ENCODE results near the gene COMMD10.

Gene COMMD10

DNA sequence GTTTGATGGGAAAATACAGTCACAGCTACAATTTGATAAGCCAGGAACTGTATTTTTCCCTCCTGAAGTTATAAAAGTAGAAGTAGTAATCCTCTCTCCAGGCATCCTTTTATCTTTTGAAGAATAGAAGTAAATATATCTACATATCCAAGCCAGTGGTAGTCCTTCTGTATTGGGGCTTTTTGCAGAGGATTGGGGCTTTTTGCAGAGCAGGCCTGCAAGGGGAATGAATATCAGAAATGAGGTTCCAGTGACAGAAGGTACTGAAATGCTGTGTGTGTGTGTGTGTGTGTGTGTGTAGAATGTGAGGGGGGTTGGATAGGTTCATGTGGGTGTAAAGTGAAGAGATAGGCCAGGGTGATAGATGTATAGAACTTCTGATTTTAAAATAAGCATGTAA lies 127.4 kb downstream of the COMMD10 start:
- no peak for DNase-seq

DNA sequence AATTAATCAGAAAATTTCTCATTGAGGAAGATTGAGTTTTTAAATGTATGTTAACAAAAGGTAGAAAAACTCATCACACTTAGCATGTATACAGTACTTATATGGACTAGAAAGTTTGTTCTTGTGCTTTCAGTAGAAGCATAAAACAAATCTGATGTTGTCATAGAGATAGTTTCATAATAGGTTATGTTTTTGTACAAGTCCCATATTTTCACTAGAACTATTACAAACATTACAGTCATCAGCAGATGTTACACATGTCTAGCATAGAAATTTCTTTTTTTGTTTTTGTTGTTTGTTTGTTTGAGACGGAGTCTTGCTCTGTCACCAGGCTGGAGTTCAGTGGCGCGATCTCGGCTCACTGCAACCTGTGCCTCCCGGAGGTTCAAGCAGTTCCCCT lies 131.4 kb downstream of the COMMD10 start:
- DNase-seq: no peak

DNA sequence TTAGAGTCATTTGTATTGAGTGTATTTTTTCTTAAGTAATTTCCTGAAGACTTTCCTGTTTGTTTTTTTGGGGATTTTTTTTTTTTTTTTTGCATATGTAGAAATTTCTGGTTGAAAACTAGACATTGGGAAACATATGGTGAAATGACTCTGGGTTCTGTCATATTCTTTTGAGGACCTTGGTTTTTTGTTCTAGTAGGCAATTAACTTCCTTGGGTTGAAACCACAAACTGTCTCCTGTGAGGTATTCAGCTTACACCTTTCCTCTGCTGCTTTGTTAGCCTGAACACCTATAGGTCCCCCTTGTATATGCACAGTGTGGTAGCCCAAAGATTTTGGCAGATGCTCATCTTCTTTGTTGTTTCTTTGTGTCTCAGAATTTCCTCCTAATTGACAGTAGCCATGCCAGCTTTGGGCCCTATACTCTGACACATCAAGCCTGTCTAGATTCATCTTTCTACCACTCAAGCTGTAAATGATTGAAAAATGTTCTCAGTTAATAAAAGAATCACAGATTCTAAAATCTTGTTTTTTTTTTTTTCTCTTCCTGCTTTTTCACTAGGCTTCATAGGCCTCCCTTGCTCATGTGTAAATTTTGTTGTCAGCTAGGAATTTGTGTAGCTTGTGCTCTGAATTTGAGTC lies 140.6 kb downstream of the COMMD10 start:
- DNase-seq: no peak

DNA sequence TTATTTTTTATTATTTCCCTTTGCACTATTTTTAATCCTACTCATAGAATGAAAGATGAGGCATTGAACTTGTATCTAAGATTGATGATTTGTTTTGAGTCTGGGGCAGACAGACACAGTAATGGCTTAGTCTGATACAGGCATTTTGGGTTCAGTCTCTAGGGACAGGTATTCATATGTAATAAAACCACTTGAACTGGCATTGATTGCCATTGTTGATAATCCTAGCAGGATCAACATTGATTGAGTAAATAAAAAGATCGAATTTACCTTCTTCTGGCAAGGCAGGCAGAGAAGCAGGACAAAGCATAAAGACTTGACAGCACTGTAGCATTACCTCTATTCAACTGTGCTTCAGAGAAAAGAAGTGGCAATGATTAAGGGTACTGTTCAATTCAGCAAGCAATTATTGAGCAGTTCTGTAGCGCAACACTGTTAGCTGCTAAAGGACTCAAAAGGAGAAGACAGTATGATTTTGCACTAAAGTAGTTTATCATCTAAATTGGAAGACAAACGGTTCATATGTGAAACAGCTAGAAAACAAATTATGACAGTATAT lies 144.4 kb downstream of the COMMD10 start:
- no peak for DNase-seq

DNA sequence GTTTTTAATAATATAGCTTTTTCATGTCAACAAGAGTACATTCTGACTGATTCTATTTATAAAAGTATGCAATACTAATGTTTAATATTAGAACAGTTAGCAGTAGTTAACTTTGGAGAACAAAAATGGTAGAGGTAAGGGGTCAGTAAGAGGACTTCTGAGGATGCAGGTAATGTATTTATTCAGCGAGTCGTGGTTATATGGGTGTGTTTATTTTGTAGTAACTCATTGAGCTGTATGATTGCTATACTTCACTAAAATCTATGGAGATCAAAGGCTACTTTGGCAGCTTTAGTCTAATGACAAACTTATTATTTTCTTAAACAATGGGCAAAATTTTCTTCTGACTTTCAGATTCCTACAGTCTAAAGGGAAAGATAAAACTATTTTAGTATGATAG lies 146.5 kb downstream of the COMMD10 start:
- no peak for DNase-seq

DNA sequence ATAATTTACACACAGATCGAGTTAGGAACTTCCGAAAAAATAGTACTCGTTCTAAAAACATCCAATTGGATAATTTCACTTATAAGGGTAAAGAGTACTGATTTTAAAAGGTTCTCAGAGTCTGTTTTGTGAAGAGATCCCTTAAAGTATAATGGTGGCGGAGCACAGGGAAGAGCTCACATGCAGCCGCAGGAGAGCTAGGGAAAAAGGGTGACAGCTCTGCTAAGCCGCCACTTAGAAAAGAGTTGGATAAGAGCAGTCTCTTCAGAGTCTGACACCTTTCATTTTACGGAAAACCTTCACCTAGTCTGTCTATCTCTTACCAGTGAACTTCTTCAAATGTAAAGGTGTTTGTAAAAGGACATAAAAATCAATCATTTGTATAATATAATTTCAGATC lies 149.9 kb downstream of the COMMD10 start:
- no peak for DNase-seq

DNA sequence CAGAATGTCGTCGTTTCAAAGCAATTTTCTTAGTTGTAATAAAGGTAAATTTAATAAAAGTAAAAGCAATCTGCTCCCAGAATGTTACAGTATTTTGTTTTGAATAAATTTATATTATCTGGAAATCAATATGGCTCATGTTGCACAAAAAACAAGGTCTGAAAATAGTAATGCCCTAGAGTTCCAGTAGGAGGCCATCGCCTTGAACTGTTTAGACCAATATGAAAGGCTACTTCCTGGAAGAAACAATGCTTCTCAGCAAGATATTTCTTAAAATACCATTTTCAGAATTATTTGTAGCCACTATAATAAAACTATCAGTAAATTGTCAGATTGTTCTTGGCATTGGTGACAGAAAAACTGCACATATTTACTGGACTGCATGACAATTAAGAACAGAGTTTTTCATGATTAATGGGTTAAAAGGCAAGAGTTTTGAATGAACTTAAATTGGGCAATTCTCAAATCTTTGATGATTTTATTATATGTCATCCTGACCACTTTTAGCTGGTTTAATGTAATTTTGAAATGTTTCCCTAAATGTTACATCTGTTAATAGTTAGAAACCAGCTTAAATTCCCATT lies 153.2 kb downstream of the COMMD10 start:
- no peak for DNase-seq

DNA sequence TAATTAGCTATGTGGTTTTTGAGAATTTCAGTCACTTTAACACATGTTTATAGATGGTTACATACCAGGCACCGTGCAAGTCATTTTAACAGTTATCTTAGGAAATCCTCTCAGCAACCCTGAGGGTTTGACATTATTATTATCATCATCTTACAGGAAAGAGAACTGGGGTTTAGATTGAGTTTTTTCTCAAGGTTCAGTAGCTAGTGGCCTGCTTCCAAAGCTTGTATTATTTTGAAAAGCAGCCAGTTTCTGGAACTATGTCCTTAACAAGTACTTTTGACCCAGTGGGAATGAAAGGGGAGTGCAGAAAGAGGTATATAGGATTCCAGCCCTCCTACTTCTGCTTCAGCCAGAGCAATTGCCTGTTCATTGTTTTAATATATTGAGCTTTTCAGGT lies 157.5 kb downstream of the COMMD10 start:
- no peak for DNase-seq

DNA sequence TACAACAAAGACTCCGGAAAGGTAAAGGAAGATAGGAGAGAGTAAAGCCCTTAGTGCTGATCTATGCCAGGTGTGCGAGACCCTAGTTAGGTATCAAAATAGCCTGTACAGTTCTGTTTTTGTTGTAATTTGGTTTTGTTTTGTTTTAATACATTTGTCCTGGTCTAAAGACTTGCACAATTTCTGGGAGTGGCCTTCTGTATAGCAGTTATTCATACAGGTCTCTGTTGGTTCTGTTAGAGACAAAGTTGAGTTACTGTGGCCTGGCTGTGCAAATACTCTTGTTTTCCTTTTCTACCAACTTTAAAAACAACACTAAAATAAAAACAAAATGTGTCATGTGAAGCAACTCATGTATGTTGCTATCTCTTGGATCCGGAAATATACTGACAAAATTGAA lies 163.6 kb downstream of the COMMD10 start:
- DNase-seq: no peak

DNA sequence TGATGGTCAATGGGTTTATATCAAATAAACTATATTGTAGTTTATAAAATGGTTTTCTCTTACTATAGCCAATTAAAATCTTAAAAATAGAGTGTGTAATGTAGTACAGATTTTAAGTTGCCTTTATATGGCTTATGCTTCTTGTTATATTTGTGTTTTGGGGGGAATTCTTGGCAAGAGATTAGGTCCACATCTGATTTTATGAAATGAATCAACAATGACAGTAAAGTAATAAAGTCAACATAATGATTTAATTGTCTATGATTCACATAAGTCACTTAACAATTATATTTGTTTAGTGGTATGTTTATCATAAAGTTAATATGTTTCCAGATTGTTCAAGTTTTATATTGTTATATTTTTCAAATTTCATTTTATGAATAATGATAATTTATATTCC lies 164.8 kb downstream of the COMMD10 start:
- no peak for DNase-seq

DNA sequence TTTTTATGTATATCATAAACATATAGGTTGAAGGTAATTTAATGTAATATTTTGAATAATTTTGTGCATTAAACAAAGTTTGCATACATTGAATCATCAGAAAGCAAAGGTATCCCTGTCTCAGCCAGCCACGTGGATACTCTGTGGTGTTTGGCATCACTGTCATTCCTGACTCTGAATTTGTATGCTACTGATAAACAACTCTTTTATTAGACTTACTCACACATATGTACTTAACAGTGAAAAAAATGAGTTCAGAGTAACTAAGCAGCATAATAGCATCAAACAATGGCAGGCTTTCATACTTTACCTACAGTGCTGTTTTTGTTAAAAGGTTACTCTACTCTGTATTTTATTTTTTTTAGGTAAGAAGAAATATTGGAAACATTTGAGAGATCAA lies 171.9 kb downstream of the COMMD10 start:
- DNase-seq: no peak

DNA sequence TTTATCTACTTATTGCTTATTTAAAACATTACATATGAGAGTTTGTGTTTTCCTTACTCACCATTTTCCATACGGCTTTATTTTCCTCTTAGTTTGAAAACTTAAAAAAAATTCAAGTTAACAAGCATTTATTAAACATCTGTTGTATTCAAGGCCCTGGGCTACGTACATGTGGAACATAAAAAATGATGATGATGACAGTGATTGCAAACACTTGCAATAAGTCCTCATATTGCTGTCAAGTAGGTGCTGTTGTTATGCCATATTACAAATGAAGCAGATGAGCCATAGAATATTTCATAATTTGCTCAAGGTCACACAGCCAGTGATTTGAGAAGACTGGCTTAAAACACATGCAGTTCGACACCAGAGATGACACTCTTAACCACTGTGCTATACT lies 180.6 kb downstream of the COMMD10 start:
- DNase-seq: no peak

DNA sequence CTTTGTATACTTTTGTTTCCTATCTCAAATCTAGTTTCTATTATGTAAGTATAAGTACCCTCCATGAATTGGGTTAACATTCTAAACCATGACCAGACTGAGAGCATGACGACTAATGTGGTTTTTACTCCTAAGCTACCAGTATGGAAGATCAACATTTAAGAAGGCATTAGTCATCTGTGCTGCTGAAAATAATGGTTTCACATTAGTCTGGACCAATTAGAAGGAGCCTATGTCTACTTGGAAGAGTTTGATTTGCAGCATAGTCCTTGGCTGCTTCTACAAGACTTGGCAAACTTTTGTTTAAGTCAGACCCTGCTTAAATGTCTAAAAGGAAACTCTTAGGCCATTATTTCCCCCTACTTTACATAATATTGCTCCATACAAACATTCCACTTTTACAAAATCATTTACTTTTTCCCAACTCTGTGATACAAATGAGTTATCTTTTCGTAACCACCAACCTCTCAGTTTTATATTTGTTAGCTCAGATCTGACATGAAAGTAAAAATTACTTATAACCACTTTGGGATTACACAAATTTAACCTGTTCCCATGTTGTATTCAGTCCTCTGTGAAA lies 186.7 kb downstream of the COMMD10 start:
- no peak for DNase-seq

DNA sequence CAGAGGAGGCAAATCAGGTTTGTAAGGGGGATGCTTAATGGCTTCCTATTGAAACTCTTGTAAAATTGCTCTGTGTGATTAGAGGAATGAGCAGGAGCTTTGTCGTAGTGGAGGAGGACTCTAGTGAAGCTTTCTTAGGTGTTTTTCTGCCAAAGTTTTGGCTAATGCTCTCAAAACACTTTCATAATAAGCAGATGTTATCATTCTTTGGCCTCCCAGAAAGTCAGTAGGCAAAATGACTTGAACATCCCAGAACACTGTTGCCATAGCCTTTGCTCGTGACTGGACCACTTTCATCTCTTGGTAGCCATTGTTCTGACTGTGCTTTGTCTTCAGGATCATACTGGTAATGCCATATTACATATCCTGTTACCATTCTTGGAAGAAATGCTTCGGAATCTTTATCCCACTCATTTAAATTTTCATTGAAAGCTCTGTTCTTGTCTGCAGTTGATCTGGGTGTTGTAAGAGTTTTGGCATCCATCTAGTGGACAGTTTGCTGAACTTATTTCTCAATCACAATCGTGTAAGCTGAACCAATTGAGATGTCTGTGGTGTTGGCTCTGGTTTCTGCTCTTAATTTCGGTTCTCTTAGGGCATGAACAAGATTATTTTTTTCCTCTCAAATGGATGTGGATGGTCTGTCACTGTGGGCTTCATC lies 187.6 kb downstream of the COMMD10 start:
- no peak for DNase-seq

DNA sequence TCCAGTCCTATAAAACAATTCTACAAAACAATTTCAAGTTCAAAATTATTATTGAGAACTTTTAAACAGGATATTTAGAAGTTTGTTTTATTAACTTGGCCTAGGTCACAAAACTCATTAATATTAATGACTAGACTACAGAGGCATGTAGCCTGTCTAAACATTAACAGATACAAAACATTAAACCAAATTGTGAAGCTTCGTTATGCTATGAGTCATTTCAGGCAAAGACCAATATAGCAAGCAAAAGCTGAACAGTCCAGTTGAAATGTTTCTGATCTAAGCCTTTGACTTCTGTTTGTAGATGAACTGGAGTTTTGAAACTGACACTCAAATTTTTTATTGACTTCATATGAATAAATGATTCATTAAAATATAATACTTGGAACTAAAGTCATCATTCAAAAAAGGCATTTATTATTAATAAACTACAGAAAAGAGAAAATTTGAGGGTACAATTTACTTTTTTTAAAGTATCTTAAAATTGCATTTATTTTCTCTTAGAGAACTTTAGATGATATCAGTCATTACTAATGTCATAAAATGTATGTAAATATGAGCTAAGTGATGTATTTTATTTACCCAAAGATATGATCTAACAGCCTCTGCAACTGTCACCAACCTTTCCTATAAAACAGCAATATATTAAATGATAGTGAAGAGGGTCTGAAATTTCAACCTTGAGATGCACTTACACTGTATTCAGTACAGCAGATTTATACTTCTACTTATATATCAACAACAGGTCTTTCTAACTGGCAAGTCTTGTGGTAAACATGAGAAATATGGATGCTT lies 188.8 kb downstream of the COMMD10 start:
- DNase-seq: no peak

DNA sequence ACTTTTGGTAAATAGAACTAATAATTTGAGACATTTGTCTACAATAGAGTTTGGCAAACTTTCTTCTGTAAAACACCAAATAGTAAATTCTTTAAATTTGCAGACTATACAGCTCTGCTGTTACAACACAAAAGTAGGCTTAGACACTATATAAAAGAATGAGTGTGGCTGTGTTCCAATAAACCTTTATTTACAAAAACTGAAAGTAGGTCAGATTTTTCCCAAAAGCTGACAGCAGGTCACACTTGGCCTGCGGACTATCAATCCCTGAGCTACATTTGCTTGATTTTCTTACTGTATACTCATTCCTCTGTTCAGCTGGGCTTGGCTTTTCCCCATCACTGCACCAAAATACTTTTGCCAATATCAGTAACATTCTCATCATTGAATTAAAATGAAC lies 189.4 kb downstream of the COMMD10 start:
- no peak for DNase-seq

DNA sequence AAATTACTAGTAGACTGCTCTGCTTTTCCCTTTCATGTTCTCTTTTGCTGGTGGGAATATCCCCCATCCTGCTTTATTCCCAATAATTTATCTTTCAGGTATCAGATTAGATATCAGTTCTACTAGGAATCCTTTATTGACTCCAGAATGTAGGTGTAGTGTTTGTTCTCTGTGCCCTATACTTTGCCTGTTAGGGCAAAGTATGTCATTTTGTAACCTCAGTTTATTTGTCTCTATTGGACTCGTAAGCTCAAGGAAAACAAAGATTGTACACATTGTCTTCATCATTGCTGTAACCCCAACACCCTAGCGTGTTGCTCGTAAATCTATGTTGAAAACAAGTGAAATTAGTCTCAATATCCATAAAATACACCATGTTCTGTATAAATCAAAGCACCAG lies 190.5 kb downstream of the COMMD10 start:
- DNase-seq: no peak

DNA sequence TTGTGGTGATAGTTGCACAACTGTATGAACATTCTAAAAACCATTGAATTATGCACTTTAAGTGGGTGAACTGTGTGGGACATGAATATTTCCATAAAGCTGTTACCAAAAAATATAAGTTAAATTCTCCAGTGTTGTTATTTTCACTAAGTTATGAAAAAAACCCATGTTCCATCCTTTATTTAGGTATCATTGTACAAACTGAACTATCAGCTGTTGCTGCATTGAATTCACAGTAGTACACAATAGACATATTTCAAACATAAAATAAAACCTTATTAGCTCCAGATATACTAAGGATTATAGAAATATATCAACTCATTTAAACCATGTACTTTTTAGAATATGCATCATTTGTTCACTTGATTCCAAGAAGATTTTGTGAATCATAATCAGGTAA lies 192.1 kb downstream of the COMMD10 start:
- DNase-seq: no peak

DNA sequence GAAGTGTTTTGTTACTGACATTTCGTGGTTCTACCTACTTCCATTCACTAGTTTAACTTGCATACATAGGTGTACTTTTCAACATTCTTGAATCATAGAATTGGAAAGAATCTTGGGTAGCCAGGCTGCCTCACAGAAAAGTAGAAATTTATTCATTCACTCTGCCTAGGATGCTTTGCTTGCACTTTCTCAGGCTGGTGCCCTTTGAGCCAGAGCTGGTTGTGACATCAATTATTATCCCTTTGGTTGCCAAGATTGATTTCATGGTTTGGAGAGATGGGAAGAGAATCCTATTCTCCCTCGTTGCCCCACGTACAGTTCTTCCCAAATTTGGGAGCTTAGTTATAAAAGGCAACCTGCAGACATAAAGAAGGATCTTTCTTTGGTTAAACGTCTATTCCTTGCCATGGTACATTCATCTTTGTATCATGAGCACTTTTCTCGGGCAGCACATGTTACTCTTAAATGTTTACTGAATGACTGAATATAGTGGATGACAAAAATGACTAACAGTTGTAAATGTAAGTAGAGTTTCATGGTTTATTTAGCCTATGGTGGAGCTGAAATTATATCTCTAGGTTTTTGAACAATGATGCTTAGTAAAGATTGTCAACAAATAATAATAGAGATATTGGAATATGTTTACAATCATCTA lies 195.5 kb downstream of the COMMD10 start:
- no peak for DNase-seq

DNA sequence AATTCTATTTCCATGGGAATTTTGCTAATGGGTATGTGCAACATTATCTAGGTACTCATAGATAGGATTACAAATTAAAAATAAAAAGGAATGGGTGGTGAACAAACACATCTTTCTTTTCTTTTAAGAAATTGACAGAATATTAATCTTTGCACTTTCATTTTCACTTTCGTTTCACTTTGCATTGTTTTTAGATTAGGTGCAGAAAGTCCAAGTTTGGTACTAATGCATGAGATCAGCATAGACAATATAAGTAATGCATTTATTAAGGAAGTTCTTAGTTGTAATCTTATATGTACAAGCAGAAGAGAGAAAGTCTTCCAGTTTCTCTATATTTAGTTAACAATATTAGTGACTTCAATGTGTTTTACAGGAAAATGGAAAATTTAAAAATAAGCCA lies 196.5 kb downstream of the COMMD10 start:
- DNase-seq: no peak

DNA sequence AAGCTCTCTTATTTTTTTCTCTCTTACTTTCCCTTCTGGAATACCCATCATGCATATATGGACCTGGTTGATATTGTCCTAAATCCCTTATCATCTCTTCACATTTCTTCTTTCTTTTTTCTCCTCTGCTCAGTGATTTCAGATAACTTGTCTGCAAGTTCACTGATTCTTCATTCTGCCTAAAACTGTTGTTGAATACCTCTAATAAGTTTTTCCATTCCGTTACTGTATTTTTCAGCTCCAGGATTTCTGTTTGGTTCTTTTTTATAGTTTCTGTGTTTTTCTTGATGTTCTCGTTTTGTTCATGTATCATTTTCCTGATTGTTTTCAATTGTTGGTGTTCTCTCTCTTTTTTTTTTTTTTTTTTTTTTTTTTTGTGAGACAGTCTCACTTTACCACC lies 203.7 kb downstream of the COMMD10 start:
- no peak for DNase-seq
